Measurements from ENCODE around the gene TCEAL2.
"Not testable (repeated sequence)": the region's sequence is repeated elsewhere in the genome, so short reads cannot be mapped to it uniquely, and the experiment has no call there.

Gene TCEAL2

DNA sequence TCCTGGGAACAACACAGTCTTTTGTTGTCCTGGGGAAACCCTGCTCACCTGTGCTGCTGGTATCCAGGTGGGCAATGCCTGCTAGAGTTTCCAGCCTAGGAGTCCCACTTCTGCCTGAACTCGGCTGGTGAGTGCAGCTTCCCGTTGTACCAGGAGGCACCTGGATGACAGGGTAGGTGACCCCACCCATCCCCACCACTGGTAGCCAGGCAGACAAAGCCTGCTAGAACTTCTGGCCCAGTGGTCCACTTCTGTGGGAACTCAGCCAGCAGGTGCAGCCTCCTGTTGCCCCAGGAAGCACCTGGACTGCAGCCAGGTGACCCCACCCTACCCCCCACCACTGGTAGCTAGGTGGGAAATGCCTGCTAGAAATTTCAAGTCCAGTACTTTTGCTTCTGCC lies 9.7 kb upstream of the TCEAL2 start:
- no peaks in the 10 kb centered on the region for H3K36me3 ChIP-seq (replicated peaks in 1 of 2; ENCODE audit: control insufficient read depth in 2 of 2, insufficient read depth in 2 of 2, low read length in 2 of 2)
- WGBS, 2 donors (ENCODE audit: extremely low coverage in 2 of 2, insufficient read length in 2 of 2, insufficient replicate concordance in 1 of 2) = no CpG with 5 or more reads among the region's 2 CpGs
- H3K27ac ChIP-seq (replicated peaks; ENCODE audit: low read length) = no peak overlapping the region

DNA sequence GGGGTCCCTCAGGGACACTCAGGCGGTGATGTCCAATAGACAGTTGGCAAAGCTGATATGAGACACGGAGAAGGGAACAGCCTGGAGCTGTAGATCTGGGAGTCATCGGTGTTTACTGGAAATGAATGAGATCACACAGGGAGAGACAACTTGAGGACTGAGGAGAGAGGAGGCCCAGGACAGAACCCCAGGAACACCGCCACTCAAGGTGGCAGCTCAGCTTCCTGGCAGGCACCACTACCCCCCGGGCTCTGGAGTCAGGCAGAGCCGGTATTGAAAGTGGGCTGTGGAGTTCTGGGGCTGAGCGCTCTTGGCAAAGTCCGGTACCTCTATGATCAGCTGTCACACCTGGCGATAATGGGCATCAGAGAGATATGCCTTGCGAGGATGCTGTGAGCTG lies 465 bp upstream of the TCEAL2 start:
- not testable (repeated sequence) for H3K9ac ChIP-seq (ENCODE audit: low read depth, low read length, poor library complexity); H3K4ac ChIP-seq (ENCODE audit: low read length); H2BK12ac ChIP-seq (ENCODE audit: low read length); H3K79me1 ChIP-seq (ENCODE audit: low read depth, low read length); H3K23ac ChIP-seq (ENCODE audit: low read depth, low read length, poor library complexity); H3K9me3 ChIP-seq (replicated peaks in 1 of 2; ENCODE audit: control insufficient read depth in 2 of 2, insufficient read depth in 1 of 2, low read depth in 1 of 2, low read length in 2 of 2); H2BK5ac ChIP-seq (ENCODE audit: low read length); H3K27ac ChIP-seq (replicated peaks; ENCODE audit: low read length); H4K91ac ChIP-seq (ENCODE audit: low read depth, low read length, poor library complexity); H2BK120ac ChIP-seq (ENCODE audit: low read depth, low read length); H2BK15ac ChIP-seq (ENCODE audit: low read length); H3K4me1 ChIP-seq (ENCODE audit: control insufficient read depth in 2 of 2, insufficient read depth in 1 of 2, low read depth in 1 of 2, low read length in 2 of 2); DNase-seq (ENCODE audit: low spot score); H2AK5ac ChIP-seq (ENCODE audit: low read depth, low read length); H3K18ac ChIP-seq (ENCODE audit: low read length); H3K36me3 ChIP-seq (replicated peaks in 1 of 2; ENCODE audit: control insufficient read depth in 2 of 2, insufficient read depth in 2 of 2, low read length in 2 of 2); H4K8ac ChIP-seq (ENCODE audit: low read depth, low read length); H3K14ac ChIP-seq (ENCODE audit: low read length)
- Histone ChIP-seq H3K27me3 (ENCODE audit: control insufficient read depth in 3 of 3, insufficient read depth in 3 of 3, low read depth in 1 of 3, low read length in 3 of 3) (peaks cover 0 to 36% (median 0%) of the 10 kb centered on the region in 3 experiments), H2AFZ (ENCODE audit: low read length) (peak overlapping the region; percentile 71), H3K4me3 (ENCODE audit: low read length in 2 of 2) (peak overlapping the region; percentile 36 to 84), H3K4me2 (ENCODE audit: insufficient read depth, low read length, poor library complexity, severe bottlenecking) (peak overlapping the region; percentile 66)
- no CpG with 5 or more reads among the region's 10 CpGs for WGBS, 2 donors (ENCODE audit: extremely low coverage in 2 of 2, insufficient read length in 2 of 2, insufficient replicate concordance in 1 of 2)

More for the DNA sequence above, 9.7 kb upstream of the TCEAL2 start:
- no peak overlapping the region for H4K91ac ChIP-seq (ENCODE audit: low read depth, low read length, poor library complexity)
- no peak overlapping the region for H3K4me2 ChIP-seq (ENCODE audit: insufficient read depth, low read length, poor library complexity, severe bottlenecking)
- no peak overlapping the region for H3K23ac ChIP-seq (ENCODE audit: low read depth, low read length, poor library complexity)
- no peaks in the 10 kb centered on the region for H3K4me1 ChIP-seq (ENCODE audit: control insufficient read depth in 2 of 2, insufficient read depth in 1 of 2, low read depth in 1 of 2, low read length in 2 of 2)
- H3K14ac ChIP-seq (ENCODE audit: low read length) = no peak overlapping the region
- no peak overlapping the region for H3K4me3 ChIP-seq (ENCODE audit: low read length in 2 of 2)
- no peak overlapping the region for H4K8ac ChIP-seq (ENCODE audit: low read depth, low read length)
- H3K4ac ChIP-seq (ENCODE audit: low read length) = no peak overlapping the region
- no peak overlapping the region for H2AK5ac ChIP-seq (ENCODE audit: low read depth, low read length)
- no peak overlapping the region for H2BK5ac ChIP-seq (ENCODE audit: low read length)
- no peak overlapping the region for H3K9ac ChIP-seq (ENCODE audit: low read depth, low read length, poor library complexity)
- peaks cover 0 to 3% of the 10 kb centered on the region in 2 donors for H3K9me3 ChIP-seq (replicated peaks in 1 of 2; ENCODE audit: control insufficient read depth in 2 of 2, insufficient read depth in 1 of 2, low read depth in 1 of 2, low read length in 2 of 2)
- no peak overlapping the region for H2AFZ ChIP-seq (ENCODE audit: low read length)
- H2BK15ac ChIP-seq (ENCODE audit: low read length) = no peak overlapping the region
- no peak overlapping the region for H2BK12ac ChIP-seq (ENCODE audit: low read length)
- H2BK120ac ChIP-seq (ENCODE audit: low read depth, low read length) = no peak overlapping the region
- no peaks in the 10 kb centered on the region for H3K79me1 ChIP-seq (ENCODE audit: low read depth, low read length)
- no peak for DNase-seq (ENCODE audit: low spot score)
- no peak overlapping the region for H3K18ac ChIP-seq (ENCODE audit: low read length)
- H3K27me3 ChIP-seq (ENCODE audit: control insufficient read depth in 3 of 3, insufficient read depth in 3 of 3, low read depth in 1 of 3, low read length in 3 of 3) = no peaks in the 10 kb centered on the region

DNA sequence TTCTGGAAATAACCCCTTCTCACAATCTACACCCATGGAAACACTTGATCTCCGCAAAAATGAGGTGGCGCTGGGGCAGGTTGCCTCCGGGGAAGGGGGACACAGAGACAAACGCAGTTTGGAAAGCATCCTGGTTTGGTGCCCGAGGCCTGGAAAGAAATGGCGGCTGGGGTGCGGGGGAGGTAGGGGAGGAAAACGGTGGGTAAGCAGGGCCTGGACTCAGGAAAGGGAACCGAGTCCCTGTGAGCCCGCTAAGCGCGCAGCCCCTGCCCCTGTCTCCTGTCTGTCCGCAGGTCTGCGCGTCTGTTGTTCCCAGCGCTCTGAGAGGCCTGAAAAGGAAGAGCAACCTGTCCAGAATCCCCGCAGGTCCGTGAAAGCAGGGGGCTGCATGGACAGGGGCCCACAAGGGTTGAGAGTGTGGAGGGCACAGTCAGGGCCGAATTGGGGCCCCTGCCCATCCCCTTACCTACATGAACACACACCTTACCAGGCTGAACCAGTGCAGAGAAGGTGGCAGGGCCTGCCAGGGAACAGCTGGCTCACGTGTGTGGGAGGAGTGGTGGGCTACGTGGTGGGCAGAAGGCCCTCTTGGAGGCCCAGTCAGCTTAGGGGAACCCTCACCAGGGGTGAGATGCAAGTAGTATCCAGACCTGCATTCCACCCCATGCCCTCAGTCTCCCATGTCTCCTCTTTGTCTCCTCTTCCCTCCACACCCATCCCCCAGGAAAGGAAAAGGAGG lies 770 bp downstream of the TCEAL2 start:
- not testable (repeated sequence) for H3K79me1 ChIP-seq (ENCODE audit: low read depth, low read length); H3K27ac ChIP-seq (replicated peaks; ENCODE audit: low read length); H2AK5ac ChIP-seq (ENCODE audit: low read depth, low read length); H3K4me1 ChIP-seq (ENCODE audit: control insufficient read depth in 2 of 2, insufficient read depth in 1 of 2, low read depth in 1 of 2, low read length in 2 of 2); H4K8ac ChIP-seq (ENCODE audit: low read depth, low read length); H3K23ac ChIP-seq (ENCODE audit: low read depth, low read length, poor library complexity); H3K36me3 ChIP-seq (replicated peaks in 1 of 2; ENCODE audit: control insufficient read depth in 2 of 2, insufficient read depth in 2 of 2, low read length in 2 of 2); H3K18ac ChIP-seq (ENCODE audit: low read length); H3K4ac ChIP-seq (ENCODE audit: low read length); H3K14ac ChIP-seq (ENCODE audit: low read length); H3K9me3 ChIP-seq (replicated peaks in 1 of 2; ENCODE audit: control insufficient read depth in 2 of 2, insufficient read depth in 1 of 2, low read depth in 1 of 2, low read length in 2 of 2); H2BK5ac ChIP-seq (ENCODE audit: low read length); H2BK12ac ChIP-seq (ENCODE audit: low read length); H2BK120ac ChIP-seq (ENCODE audit: low read depth, low read length); DNase-seq (ENCODE audit: low spot score); H3K9ac ChIP-seq (ENCODE audit: low read depth, low read length, poor library complexity); H4K91ac ChIP-seq (ENCODE audit: low read depth, low read length, poor library complexity); H2BK15ac ChIP-seq (ENCODE audit: low read length)
- Histone ChIP-seq H3K4me2 (ENCODE audit: insufficient read depth, low read length, poor library complexity, severe bottlenecking) (peak overlapping the region; percentile 25), H3K27me3 (ENCODE audit: control insufficient read depth in 3 of 3, insufficient read depth in 3 of 3, low read depth in 1 of 3, low read length in 3 of 3) (peaks cover 0 to 36% (median 0%) of the 10 kb centered on the region in 3 experiments), H2AFZ (ENCODE audit: low read length) (peak overlapping the region; percentile 71), H3K4me3 (ENCODE audit: low read length in 2 of 2) (peak overlapping the region; percentile 24 to 80)
- WGBS, 2 donors (ENCODE audit: extremely low coverage in 2 of 2, insufficient read length in 2 of 2, insufficient replicate concordance in 1 of 2) = no CpG with 5 or more reads among the region's 21 CpGs

DNA sequence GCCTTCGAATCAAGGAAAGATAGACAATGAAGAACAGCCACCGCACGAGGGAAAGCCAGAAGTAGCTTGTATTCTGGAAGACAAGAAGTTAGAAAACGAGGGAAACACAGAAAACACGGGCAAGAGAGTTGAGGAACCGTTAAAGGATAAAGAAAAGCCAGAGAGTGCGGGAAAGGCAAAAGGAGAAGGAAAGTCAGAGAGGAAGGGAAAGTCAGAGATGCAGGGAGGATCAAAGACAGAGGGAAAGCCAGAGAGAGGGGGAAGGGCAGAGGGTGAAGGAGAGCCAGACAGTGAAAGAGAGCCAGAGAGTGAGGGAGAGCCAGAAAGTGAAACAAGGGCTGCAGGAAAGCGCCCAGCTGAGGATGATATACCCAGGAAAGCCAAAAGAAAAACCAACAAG lies 1.4 kb downstream of the TCEAL2 start:
- Histone ChIP-seq H3K9ac (ENCODE audit: low read depth, low read length, poor library complexity) (no peak overlapping the region), H2BK120ac (ENCODE audit: low read depth, low read length) (no peak overlapping the region), H2BK12ac (ENCODE audit: low read length) (no peak overlapping the region), H3K27me3 (ENCODE audit: control insufficient read depth in 3 of 3, insufficient read depth in 3 of 3, low read depth in 1 of 3, low read length in 3 of 3) (peaks cover 0 to 36% (median 0%) of the 10 kb centered on the region in 3 experiments), H3K36me3 (replicated peaks in 1 of 2; ENCODE audit: control insufficient read depth in 2 of 2, insufficient read depth in 2 of 2, low read length in 2 of 2) (no peaks in the 10 kb centered on the region), H3K23ac (ENCODE audit: low read depth, low read length, poor library complexity) (no peak overlapping the region), H3K14ac (ENCODE audit: low read length) (no peak overlapping the region), H2BK15ac (ENCODE audit: low read length) (no peak overlapping the region), H2AK5ac (ENCODE audit: low read depth, low read length) (no peak overlapping the region), H3K4me2 (ENCODE audit: insufficient read depth, low read length, poor library complexity, severe bottlenecking) (no peak overlapping the region), H3K4me1 (ENCODE audit: control insufficient read depth in 2 of 2, insufficient read depth in 1 of 2, low read depth in 1 of 2, low read length in 2 of 2) (peaks cover 0 to 3% of the 10 kb centered on the region in 2 donors), H3K18ac (ENCODE audit: low read length) (no peak overlapping the region), H3K4me3 (ENCODE audit: low read length in 2 of 2) (no peak overlapping the region), H4K91ac (ENCODE audit: low read depth, low read length, poor library complexity) (no peak overlapping the region), H2AFZ (ENCODE audit: low read length) (no peak overlapping the region), H2BK5ac (ENCODE audit: low read length) (no peak overlapping the region), H3K4ac (ENCODE audit: low read length) (no peak overlapping the region), H3K9me3 (replicated peaks in 1 of 2; ENCODE audit: control insufficient read depth in 2 of 2, insufficient read depth in 1 of 2, low read depth in 1 of 2, low read length in 2 of 2) (no peaks in the 10 kb centered on the region), H4K8ac (ENCODE audit: low read depth, low read length) (no peak overlapping the region), H3K27ac (replicated peaks; ENCODE audit: low read length) (no peak overlapping the region), H3K79me1 (ENCODE audit: low read depth, low read length) (no peaks in the 10 kb centered on the region)
- no peak for DNase-seq (ENCODE audit: low spot score)
- no CpG with 5 or more reads among the region's 8 CpGs for WGBS, 2 donors (ENCODE audit: extremely low coverage in 2 of 2, insufficient read length in 2 of 2, insufficient replicate concordance in 1 of 2)

All from neuronal stem cell (in vitro differentiated cells).